Natural killer cell (primary cell): ENCODE measurements around the gene RAD54L2. TPM values are rescaled to one million over a fixed set of nuclear protein-coding genes. Genes with fewer than 3 reads are reported as not detected.

Source experiments
- ATAC-seq, 3 donors: fragments of 150-1000 bp in 2 of 3; fragments of 200-7000 bp in 1 of 3; cut with Tn5 transposase; 1 replicate in 1 of 3; 2 replicates in 2 of 3; pipeline ENCODE4 v1.10.0; 2021; ENCODE audit warnings: mild to moderate bottlenecking in 2 of 3, moderate library complexity in 2 of 3
- DNase-seq, 2 donors: peaks; one replicate each; pipeline versions ENCODE4 v3.0.0 to v3.0.0-alpha.2; 2013 to 2021; ENCODE audit warnings: mixed read lengths in 1 of 2
- H3K27ac ChIP-seq: one replicate; pipeline ENCODE4 v1.5.1; 2013; ENCODE audit warnings: mild to moderate bottlenecking, low read length
- H3K27me3 ChIP-seq: one replicate; pipeline ENCODE4 v1.6.1; 2013; ENCODE audit warnings: low read length; ENCODE audit not compliant: control insufficient read depth, insufficient read depth
- H3K36me3 ChIP-seq: one replicate; pipeline ENCODE4 v1.6.1; 2013; ENCODE audit warnings: low read length; ENCODE audit not compliant: control insufficient read depth, insufficient read depth
- H3K4me1 ChIP-seq: one replicate; pipeline ENCODE4 v1.6.1; 2013; ENCODE audit warnings: low read length; ENCODE audit not compliant: control insufficient read depth, insufficient read depth
- H3K4me3 ChIP-seq: one replicate; pipeline ENCODE4 v1.5.1; 2013; ENCODE audit warnings: low read length
- H3K9me3 ChIP-seq: one replicate; pipeline ENCODE4 v1.6.1; 2013; ENCODE audit warnings: low read length; ENCODE audit not compliant: control insufficient read depth, insufficient read depth
- H3K27ac Mint-ChIP-seq, 2 donors: one replicate each; pipeline ENCODE4 v1.8.0; 2022; ENCODE audit warnings: mild to moderate bottlenecking in 2 of 2, mixed read lengths in 2 of 2, moderate library complexity in 1 of 2
- H3K27me3 Mint-ChIP-seq, 2 donors: one replicate each; pipeline ENCODE4 v1.8.0; 2022; ENCODE audit warnings: low read depth in 2 of 2, mixed read lengths in 2 of 2
- H3K36me3 Mint-ChIP-seq: one replicate; pipeline ENCODE4 v1.8.0; 2022; ENCODE audit warnings: mixed read lengths
- H3K4me1 Mint-ChIP-seq, 2 donors: one replicate each; pipeline ENCODE4 v1.8.0; 2022; ENCODE audit warnings: mixed read lengths in 2 of 2
- H3K4me3 Mint-ChIP-seq: one replicate; pipeline ENCODE4 v1.8.0; 2022; ENCODE audit warnings: mild to moderate bottlenecking, moderate library complexity, mixed read lengths
- H3K9me3 Mint-ChIP-seq, 2 donors: one replicate each; pipeline ENCODE4 v1.8.0; 2022; ENCODE audit warnings: mixed read lengths in 2 of 2
- CTCF ChIP-seq: fragments of 200-600 bp; IDR thresholded peaks from one replicate; pipeline ENCODE4 v1.8.0; 2022; ENCODE audit warnings: antibody characterized with exemption
- WGBS: methylation state at CpG from one replicate; pipeline ENCODE4 v1.1.7; 2013; ENCODE audit warnings: missing lambda C conversion rate; ENCODE audit not compliant: insufficient coverage; 5-methylcytosine and 5-hydroxymethylcytosine counted together
- intact Hi-C: fragments of 100-400 bp; cut with micrococcal nuclease; formaldehyde crosslinking; loops from one replicate; pipeline ENCODE4 v1.14.2; 2022
- total RNA-seq, 4 donors: library from RNA; stranded (reverse); fragments of 120-200 nt in 1 of 4; gene quantifications; one replicate each; pipeline versions ENCODE4 v1.2.3 to v1.2.4, GENCODE V29; 2013 to 2022

RAD54L2 gene
- total RNA-seq, 3 donors from 2014 or later (not counting 1 experiment from before 2014, with no cell fraction given), result 49.7 to 59.1 (median 57.9) TPM

- Mint-ChIP-seq H3K9me3 (no peaks in the 10 kb centered on the region), H3K4me3 (peak overlapping the region; percentile 93), H3K27ac (peak overlapping the region; percentile 95 to 97), H3K4me1 (peaks cover 15 to 19% of the 10 kb centered on the region in 2 donors), H3K27me3 (no peaks in the 10 kb centered on the region), H3K36me3 (no peaks in the 10 kb centered on the region)
- intact Hi-C loops, result loop anchor here (1.0 to 2.0 kb wide), 2 partner anchors 109 to 884 kb away; partner anchors contain the start of genes MAPKAPK3 and RBM15B
- Histone ChIP-seq H3K4me1 (peaks cover 10% of the 10 kb centered on the region), H3K27ac (peak overlapping the region; percentile 66), H3K36me3 (peaks cover 3% of the 10 kb centered on the region), H3K9me3 (no peaks in the 10 kb centered on the region), H3K4me3 (no peak overlapping the region), H3K27me3 (no peaks in the 10 kb centered on the region)
- no peak for ATAC-seq
- 97% methylated on average over 14 of the region's 14 CpGs for WGBS
- TF ChIP-seq CTCF, result no peak
- peak in 1 of 2 donors; percentile 22 for DNase-seq
These were observed 37.8 kb upstream of the RAD54L2 start for GRCh38 chr3:51500632-51501131.

GRCh38 chr3:51501833-51502561, 36.5 kb upstream of the RAD54L2 start:
- no peaks in the 10 kb centered on the region for H3K36me3 Mint-ChIP-seq
- ATAC-seq (peak in 2 of 3 donors; percentile 20 to 22), DNase-seq (peak; percentile 77 to 92)
- no peaks in the 10 kb centered on the region for H3K27me3 ChIP-seq
- H3K4me3 Mint-ChIP-seq, result no peak overlapping the region
- TF ChIP-seq CTCF, result peak; percentile 79
- intact Hi-C loops, result loop anchor here (1.0 to 2.0 kb wide), 4 partner anchors 167 to 885 kb away; partner anchors contain the start of gene MAPKAPK3
- WGBS, result 20% methylated on average over 6 of the region's 6 CpGs
- peak overlapping the region; percentile 95 to 97 for H3K27ac Mint-ChIP-seq
- H3K9me3 ChIP-seq, result no peaks in the 10 kb centered on the region
- no peaks in the 10 kb centered on the region for H3K9me3 Mint-ChIP-seq
- no peaks in the 10 kb centered on the region for H3K36me3 ChIP-seq
- no peak overlapping the region for H3K27ac ChIP-seq
- no peaks in the 10 kb centered on the region for H3K27me3 Mint-ChIP-seq
- H3K4me1 Mint-ChIP-seq, result peaks cover 15 to 19% of the 10 kb centered on the region in 2 donors
- peaks cover 10% of the 10 kb centered on the region for H3K4me1 ChIP-seq
- H3K4me3 ChIP-seq, result no peak overlapping the region

GRCh38 chr3:51502562-51502910, 36.0 kb upstream of the RAD54L2 start:
- no peaks in the 10 kb centered on the region for H3K27me3 Mint-ChIP-seq
- no peak for TF ChIP-seq CTCF
- ATAC-seq, result no peak

More at GRCh38 chr3:51502562-51502910, 36.0 kb upstream of the RAD54L2 start:
- Mint-ChIP-seq H3K27ac (no peak overlapping the region), H3K4me1 (peaks cover 15 to 19% of the 10 kb centered on the region in 2 donors), H3K4me3 (no peak overlapping the region), H3K36me3 (no peaks in the 10 kb centered on the region), H3K9me3 (no peaks in the 10 kb centered on the region)
- peaks cover 10% of the 10 kb centered on the region for H3K4me1 ChIP-seq
- WGBS, result 39% methylated on average over 2 of the region's 2 CpGs
- H3K9me3 ChIP-seq, result no peaks in the 10 kb centered on the region
- H3K27ac ChIP-seq, result no peak overlapping the region
- intact Hi-C loops, result loop anchor here (1.0 kb wide), 3 partner anchors 167 to 298 kb away; no protein-coding TSS in a partner anchor
- no peaks in the 10 kb centered on the region for H3K36me3 ChIP-seq
- DNase-seq, result no peak
- H3K4me3 ChIP-seq, result no peak overlapping the region
- no peaks in the 10 kb centered on the region for H3K27me3 ChIP-seq
